Hippocampal formation (tissue), 2 donors: ENCODE data around the gene DDN.
A peak's percentile ranks its signal among the peaks of the same experiment; 100 is the strongest.

ENCODE experiments used
- DNase-seq, 2 donors: peaks; one replicate each; lab custom pipeline; 2025; lab: John Stamatoyannopoulos, UW

Gene DDN

GRCh38 chr12:49031573-49032161, 32.5 kb upstream of the DDN start:
- DNase-seq, result no peak

- no peak for DNase-seq
Measured at GRCh38 chr12:49030714-49031572, 31.8 kb upstream of the DDN start.

GRCh38 chr12:49030119-49030518, 30.9 kb upstream of the DDN start:
- DNase-seq, result no peak

GRCh38 chr12:49028666-49029275, 29.6 kb upstream of the DDN start:
- no peak for DNase-seq

- DNase-seq, result no peak
Measured at GRCh38 chr12:49027846-49028555, 28.8 kb upstream of the DDN start.

- DNase-seq, result no peak
Measured at GRCh38 chr12:49026678-49027480, 27.7 kb upstream of the DDN start.

GRCh38 chr12:49026101-49026500, 26.9 kb upstream of the DDN start:
- DNase-seq, result no peak

GRCh38 chr12:49025463-49025862, 26.3 kb upstream of the DDN start:
- no peak for DNase-seq

GRCh38 chr12:49024543-49024942, 25.4 kb upstream of the DDN start:
- no peak for DNase-seq

- no peak for DNase-seq
Measured at GRCh38 chr12:49023812-49024211, 24.6 kb upstream of the DDN start.

GRCh38 chr12:49022558-49023178, 23.5 kb upstream of the DDN start:
- DNase-seq, result no peak

GRCh38 chr12:49021292-49021915, 22.2 kb upstream of the DDN start:
- DNase-seq, result no peak

GRCh38 chr12:49020441-49020840, 21.3 kb upstream of the DDN start:
- no peak for DNase-seq

- no peak for DNase-seq
Measured at GRCh38 chr12:49019443-49020324, 20.5 kb upstream of the DDN start.

- DNase-seq, result no peak
Measured at GRCh38 chr12:49019120-49019430, 19.9 kb upstream of the DDN start.

GRCh38 chr12:49018261-49019119, 19.3 kb upstream of the DDN start, which contains the start of gene PRKAG1:
TSS of gene PRKAG1 (minus strand) at chr12:49018776. CDS start at chr12:49018740, 36 bp downstream.
- peak; percentile 89 to 91 for DNase-seq

- DNase-seq, result no peak
Measured at GRCh38 chr12:49017891-49018260, 18.7 kb upstream of the DDN start.

GRCh38 chr12:49015196-49015595, 16.0 kb upstream of the DDN start:
- no peak for DNase-seq

GRCh38 chr12:49014547-49014946, 15.4 kb upstream of the DDN start:
- DNase-seq, result no peak
